Epidermal melanocyte (primary cell): ENCODE data around the gene RAB1A.

ENCODE experiments used
- DNase-seq: peaks from one replicate; pipeline ENCODE4 v3.0.0; 2011; ENCODE audit warnings: low spot score; ENCODE audit not compliant: insufficient read length

The RAB1A gene

GRCh38 chr2:65061910-65062339 lies 68.0 kb downstream of the RAB1A start:
- no peak for DNase-seq

- no peak for DNase-seq
Measured at GRCh38 chr2:65061146-65061909, 68.6 kb downstream of the RAB1A start.

GRCh38 chr2:65059071-65059470 lies 70.8 kb downstream of the RAB1A start:
- DNase-seq = no peak

GRCh38 chr2:65057391-65058052 lies 72.4 kb downstream of the RAB1A start:
- no peak for DNase-seq

- DNase-seq = no peak
Measured at GRCh38 chr2:65057054-65057375, 72.9 kb downstream of the RAB1A start.

GRCh38 chr2:65056215-65057053 lies 73.5 kb downstream of the RAB1A start, which contains the start of gene CEP68:
CEP68 (plus strand) TSS chr2:65056416; CDS start chr2:65069445, 13,029 bp downstream.
- DNase-seq = peak; percentile 99

- no peak for DNase-seq
Measured at GRCh38 chr2:65055422-65056214, 74.3 kb downstream of the RAB1A start.

GRCh38 chr2:65054749-65055421 lies 75.0 kb downstream of the RAB1A start:
- DNase-seq = no peak

GRCh38 chr2:65053199-65053598 lies 76.7 kb downstream of the RAB1A start:
- DNase-seq = no peak

- DNase-seq = no peak
Measured at GRCh38 chr2:65050931-65051330, 79.0 kb downstream of the RAB1A start.

- no peak for DNase-seq
Measured at GRCh38 chr2:65049010-65049639, 80.8 kb downstream of the RAB1A start.

GRCh38 chr2:65046633-65047407 lies 83.1 kb downstream of the RAB1A start:
- DNase-seq = no peak

- DNase-seq = no peak
Measured at GRCh38 chr2:65045651-65046050, 84.3 kb downstream of the RAB1A start.

- no peak for DNase-seq
Measured at GRCh38 chr2:65044097-65044735, 85.7 kb downstream of the RAB1A start.

GRCh38 chr2:65043001-65043400 lies 86.9 kb downstream of the RAB1A start:
- DNase-seq = no peak

- DNase-seq = peak; percentile 78
Measured at GRCh38 chr2:65040400-65041261, 89.3 kb downstream of the RAB1A start.

- no peak for DNase-seq
Measured at GRCh38 chr2:65039640-65040039, 90.3 kb downstream of the RAB1A start.

GRCh38 chr2:65037178-65037577 lies 92.7 kb downstream of the RAB1A start:
- no peak for DNase-seq
